Measurements from ENCODE around the gene ZBTB16.

The ZBTB16 gene

DNA sequence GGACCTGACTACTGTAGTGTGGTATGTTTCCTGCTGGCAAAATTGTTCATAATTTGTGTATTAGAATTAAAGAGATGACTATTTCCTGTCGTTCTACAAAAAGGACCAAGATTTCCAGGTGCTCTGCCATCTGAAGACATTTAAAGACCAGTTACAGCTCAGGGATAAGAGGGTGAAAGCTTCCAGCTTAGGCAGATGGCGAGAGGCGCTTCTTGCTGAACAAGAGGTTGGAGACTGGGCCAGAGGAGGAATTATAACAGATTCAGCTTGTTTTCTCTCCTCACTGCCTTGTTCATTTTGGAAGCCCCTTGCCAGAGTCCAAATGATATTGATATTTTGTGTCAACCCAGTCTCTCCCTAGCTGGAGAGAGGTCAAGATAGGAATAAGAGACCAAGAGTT, 213.6 kb downstream of the ZBTB16 start:
- Histone ChIP-seq H2AFZ (ENCODE audit: low read length) (no peak overlapping the region), H4K20me1 (ENCODE audit: insufficient read depth, low read length) (no peaks in the 10 kb centered on the region), H3K79me2 (ENCODE audit: low read length) (no peaks in the 10 kb centered on the region), H3F3A (ENCODE audit: insufficient read depth, low read length) (no peaks in the 10 kb centered on the region), H3K9ac (ENCODE audit: low read length) (no peak overlapping the region), H3K9me2 (replicated peaks; ENCODE audit: insufficient read depth, low read length) (no peaks in the 10 kb centered on the region), H3K27me3 (replicated peaks; ENCODE audit: insufficient read depth, low read length) (no peaks in the 10 kb centered on the region), H3K9me3 (replicated peaks; ENCODE audit: insufficient read depth, low read length) (no peaks in the 10 kb centered on the region), H3K4me2 (ENCODE audit: low read depth, low read length) (no peak overlapping the region), H3K27ac (ENCODE audit: low read length) (no peak overlapping the region), H3K4me3 (ENCODE audit: low read length) (no peak overlapping the region), H3K4me1 (ENCODE audit: low read length) (no peaks in the 10 kb centered on the region), H3K36me3 (replicated peaks; ENCODE audit: insufficient read depth, low read length) (no peaks in the 10 kb centered on the region)
- no peak for DNase-seq
- TF ChIP-seq, protein P1, sequence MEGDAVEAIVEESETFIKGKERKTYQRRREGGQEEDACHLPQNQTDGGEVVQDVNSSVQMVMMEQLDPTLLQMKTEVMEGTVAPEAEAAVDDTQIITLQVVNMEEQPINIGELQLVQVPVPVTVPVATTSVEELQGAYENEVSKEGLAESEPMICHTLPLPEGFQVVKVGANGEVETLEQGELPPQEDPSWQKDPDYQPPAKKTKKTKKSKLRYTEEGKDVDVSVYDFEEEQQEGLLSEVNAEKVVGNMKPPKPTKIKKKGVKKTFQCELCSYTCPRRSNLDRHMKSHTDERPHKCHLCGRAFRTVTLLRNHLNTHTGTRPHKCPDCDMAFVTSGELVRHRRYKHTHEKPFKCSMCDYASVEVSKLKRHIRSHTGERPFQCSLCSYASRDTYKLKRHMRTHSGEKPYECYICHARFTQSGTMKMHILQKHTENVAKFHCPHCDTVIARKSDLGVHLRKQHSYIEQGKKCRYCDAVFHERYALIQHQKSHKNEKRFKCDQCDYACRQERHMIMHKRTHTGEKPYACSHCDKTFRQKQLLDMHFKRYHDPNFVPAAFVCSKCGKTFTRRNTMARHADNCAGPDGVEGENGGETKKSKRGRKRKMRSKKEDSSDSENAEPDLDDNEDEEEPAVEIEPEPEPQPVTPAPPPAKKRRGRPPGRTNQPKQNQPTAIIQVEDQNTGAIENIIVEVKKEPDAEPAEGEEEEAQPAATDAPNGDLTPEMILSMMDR (IDR thresholded peaks at IDR 0.05; ENCODE audit: low read length) = no peak
- TF ChIP-seq EZH2 (optimal IDR thresholded peaks at IDR 0.05; ENCODE audit: low read depth, low read length) = no peak
- no peak for TF ChIP-seq EZH2phosphoT487 (IDR thresholded peaks at IDR 0.05; ENCODE audit: low read length)

DNA sequence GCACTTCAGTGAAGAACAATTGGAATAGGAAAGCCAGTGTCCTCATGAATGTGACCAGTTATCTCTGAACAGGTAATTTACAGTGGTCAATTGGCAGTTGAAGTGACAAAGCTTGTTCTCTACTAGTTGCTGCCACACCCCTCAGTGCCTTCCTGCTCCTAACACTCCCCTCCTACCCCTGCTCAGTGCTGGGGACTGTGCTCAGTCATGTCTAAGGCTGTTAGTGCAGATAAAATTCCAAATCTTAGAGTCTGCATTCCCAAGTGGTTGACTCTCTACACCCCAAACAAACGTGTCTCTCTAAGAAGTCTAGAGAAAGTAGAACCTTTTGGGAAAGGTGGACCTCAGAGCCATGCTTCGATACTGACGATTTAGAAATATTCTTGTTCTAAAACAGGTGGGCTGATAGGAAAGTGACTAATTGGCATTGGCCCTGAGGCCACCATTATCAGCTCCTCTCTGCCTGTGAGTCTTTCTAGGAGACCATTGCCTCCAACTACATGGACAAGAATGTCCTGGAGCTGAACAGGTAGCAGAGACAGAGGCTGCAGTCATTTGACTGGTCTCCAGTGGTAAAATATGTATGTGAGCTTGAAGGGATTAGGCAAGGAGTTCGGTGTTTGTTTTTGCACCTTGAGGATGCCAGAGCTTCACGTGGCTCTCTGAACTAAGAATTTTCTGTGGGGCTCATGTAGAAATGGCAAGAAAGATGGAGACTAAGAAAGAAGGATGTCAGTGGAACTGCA, 214.6 kb downstream of the ZBTB16 start:
- H4K20me1 ChIP-seq (ENCODE audit: insufficient read depth, low read length) = no peaks in the 10 kb centered on the region
- no peak overlapping the region for H3K9ac ChIP-seq (ENCODE audit: low read length)
- H3K4me2 ChIP-seq (ENCODE audit: low read depth, low read length) = no peak overlapping the region
- H3K79me2 ChIP-seq (ENCODE audit: low read length) = no peaks in the 10 kb centered on the region
- no peak for DNase-seq
- TF ChIP-seq EZH2 (optimal IDR thresholded peaks at IDR 0.05; ENCODE audit: low read depth, low read length) (no peak), EZH2phosphoT487 (IDR thresholded peaks at IDR 0.05; ENCODE audit: low read length) (no peak)
- TF ChIP-seq, protein P1 (IDR thresholded peaks at IDR 0.05; ENCODE audit: low read length) = no peak
- no peaks in the 10 kb centered on the region for H3K36me3 ChIP-seq (replicated peaks; ENCODE audit: insufficient read depth, low read length)
- H3K4me3 ChIP-seq (ENCODE audit: low read length) = no peak overlapping the region
- no peaks in the 10 kb centered on the region for H3K9me3 ChIP-seq (replicated peaks; ENCODE audit: insufficient read depth, low read length)
- no peaks in the 10 kb centered on the region for H3K27me3 ChIP-seq (replicated peaks; ENCODE audit: insufficient read depth, low read length)
- H3K9me2 ChIP-seq (replicated peaks; ENCODE audit: insufficient read depth, low read length) = no peaks in the 10 kb centered on the region
- H3K27ac ChIP-seq (ENCODE audit: low read length) = no peak overlapping the region
- no peak overlapping the region for H2AFZ ChIP-seq (ENCODE audit: low read length)
- no peaks in the 10 kb centered on the region for H3K4me1 ChIP-seq (ENCODE audit: low read length)
- H3F3A ChIP-seq (ENCODE audit: insufficient read depth, low read length) = no peaks in the 10 kb centered on the region

DNA sequence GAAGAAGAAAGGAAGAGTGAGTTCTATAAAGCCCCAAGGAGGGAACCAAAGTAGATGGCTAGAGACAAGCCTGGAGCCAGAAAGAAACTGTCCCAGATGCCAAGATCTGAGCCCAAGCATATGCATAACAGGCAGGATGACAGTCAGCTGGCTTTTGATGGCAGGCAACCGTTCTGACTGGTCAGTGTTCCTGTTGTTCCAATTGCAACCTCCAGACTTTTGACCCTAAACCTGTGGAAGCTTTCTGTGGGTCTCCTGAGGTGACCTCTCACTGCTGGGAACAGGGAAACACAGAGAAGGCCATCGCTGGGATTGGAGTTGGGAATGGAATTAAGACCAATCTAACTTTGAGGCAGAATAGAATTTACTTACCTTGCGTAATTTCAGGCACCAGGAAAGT, 215.1 kb downstream of the ZBTB16 start:
- no peaks in the 10 kb centered on the region for H3K36me3 ChIP-seq (replicated peaks; ENCODE audit: insufficient read depth, low read length)
- H3K79me2 ChIP-seq (ENCODE audit: low read length) = no peaks in the 10 kb centered on the region
- no peak overlapping the region for H3K4me3 ChIP-seq (ENCODE audit: low read length)
- no peaks in the 10 kb centered on the region for H4K20me1 ChIP-seq (ENCODE audit: insufficient read depth, low read length)
- no peaks in the 10 kb centered on the region for H3F3A ChIP-seq (ENCODE audit: insufficient read depth, low read length)
- no peak overlapping the region for H2AFZ ChIP-seq (ENCODE audit: low read length)
- no peak overlapping the region for H3K4me2 ChIP-seq (ENCODE audit: low read depth, low read length)
- TF ChIP-seq EZH2phosphoT487 (IDR thresholded peaks at IDR 0.05; ENCODE audit: low read length) (no peak), EZH2 (optimal IDR thresholded peaks at IDR 0.05; ENCODE audit: low read depth, low read length) (no peak)
- TF ChIP-seq, protein P1 (IDR thresholded peaks at IDR 0.05; ENCODE audit: low read length) = no peak
- H3K9me2 ChIP-seq (replicated peaks; ENCODE audit: insufficient read depth, low read length) = no peaks in the 10 kb centered on the region
- no peaks in the 10 kb centered on the region for H3K9me3 ChIP-seq (replicated peaks; ENCODE audit: insufficient read depth, low read length)
- no peaks in the 10 kb centered on the region for H3K27me3 ChIP-seq (replicated peaks; ENCODE audit: insufficient read depth, low read length)
- no peak for DNase-seq
- no peaks in the 10 kb centered on the region for H3K4me1 ChIP-seq (ENCODE audit: low read length)
- H3K9ac ChIP-seq (ENCODE audit: low read length) = no peak overlapping the region
- no peak overlapping the region for H3K27ac ChIP-seq (ENCODE audit: low read length)

All from MM.1S (cell line).